ENCODE data around the gene DAAM1.

Gene DAAM1

GRCh38 chr14:59314953-59315599 is 126.6 kb downstream of the DAAM1 start:
- DNase-seq (ENCODE audit: low spot score): no peak

GRCh38 chr14:59316151-59316830 is 127.8 kb downstream of the DAAM1 start:
- DNase-seq (ENCODE audit: low spot score): no peak

GRCh38 chr14:59317346-59317745 is 128.9 kb downstream of the DAAM1 start:
- no peak for DNase-seq (ENCODE audit: low spot score)

- no peak for DNase-seq (ENCODE audit: low spot score)
Measured at GRCh38 chr14:59317798-59318505, 129.5 kb downstream of the DAAM1 start.

GRCh38 chr14:59318908-59319307 is 130.4 kb downstream of the DAAM1 start:
- no peak for DNase-seq (ENCODE audit: low spot score)

- DNase-seq (ENCODE audit: low spot score): no peak
Measured at GRCh38 chr14:59320361-59320760, 131.9 kb downstream of the DAAM1 start.

GRCh38 chr14:59320763-59321625 is 132.5 kb downstream of the DAAM1 start:
- no peak for DNase-seq (ENCODE audit: low spot score)

- no peak for DNase-seq (ENCODE audit: low spot score)
Measured at GRCh38 chr14:59321626-59321949, 133.1 kb downstream of the DAAM1 start.

GRCh38 chr14:59325906-59326305 is 137.4 kb downstream of the DAAM1 start:
- no peak for DNase-seq (ENCODE audit: low spot score)

- DNase-seq (ENCODE audit: low spot score): no peak
Measured at GRCh38 chr14:59328454-59328853, 140.0 kb downstream of the DAAM1 start.

- no peak for DNase-seq (ENCODE audit: low spot score)
Measured at GRCh38 chr14:59330455-59330854, 142.0 kb downstream of the DAAM1 start.

- no peak for DNase-seq (ENCODE audit: low spot score)
Measured at GRCh38 chr14:59331217-59331616, 142.8 kb downstream of the DAAM1 start.

- DNase-seq (ENCODE audit: low spot score): no peak
Measured at GRCh38 chr14:59332727-59333126, 144.3 kb downstream of the DAAM1 start.

- no peak for DNase-seq (ENCODE audit: low spot score)
Measured at GRCh38 chr14:59333235-59333634, 144.8 kb downstream of the DAAM1 start.

- no peak for DNase-seq (ENCODE audit: low spot score)
Measured at GRCh38 chr14:59333668-59334067, 145.2 kb downstream of the DAAM1 start.

GRCh38 chr14:59334253-59334652 is 145.8 kb downstream of the DAAM1 start:
- no peak for DNase-seq (ENCODE audit: low spot score)

- DNase-seq (ENCODE audit: low spot score): no peak
Measured at GRCh38 chr14:59336098-59336497, 147.6 kb downstream of the DAAM1 start.

GRCh38 chr14:59336706-59337105 is 148.2 kb downstream of the DAAM1 start:
- DNase-seq (ENCODE audit: low spot score): no peak

- DNase-seq (ENCODE audit: low spot score): no peak
Measured at GRCh38 chr14:59337141-59337611, 148.7 kb downstream of the DAAM1 start.

GRCh38 chr14:59338761-59339160 is 150.3 kb downstream of the DAAM1 start:
- no peak for DNase-seq (ENCODE audit: low spot score)

- no peak for DNase-seq (ENCODE audit: low spot score)
Measured at GRCh38 chr14:59339524-59340330, 151.3 kb downstream of the DAAM1 start.

Measured in hematopoietic multipotent progenitor cell treated with erythropoietin and hydrocortisone succinate and interleukin-3 and kit ligand, for 15 days (in vitro differentiated cells).